ENCODE data around the gene ATF4.

- no peak for TF ChIP-seq CTCF (IDR thresholded peaks at IDR 0.05)
- TF ChIP-seq POLR2A (IDR thresholded peaks at IDR 0.05) = no peak
Measured at GRCh38 chr22:39565414-39565944, 45.1 kb downstream of the ATF4 start.
